GM18519 (cell line): Measurements from ENCODE around the gene PYGL.
"Not testable (repeated sequence)": the region's sequence is repeated elsewhere in the genome, so short reads cannot be mapped to it uniquely, and the experiment has no call there.

Source experiments
- ATAC-seq: cut with Tn5 transposase; IDR thresholded peaks from one replicate; pipeline ENCODE4 v1.9.1; 2021; ENCODE audit warnings: mild to moderate bottlenecking, moderate library complexity; ENCODE audit not compliant: unreplicated experiment, low FRiP score

PYGL gene

GRCh38 chr14:50943943-50944646, at the start of gene PYGL:
TSS of gene PYGL (minus strand) at chr14:50944483. CDS start at chr14:50944403, 80 bp downstream.
- ATAC-seq: no peak

- ATAC-seq: no peak
These were observed 41.6 kb upstream of the PYGL start for GRCh38 chr14:50985859-50986331.

- ATAC-seq: no peak
These were observed 41.0 kb upstream of the PYGL start for GRCh38 chr14:50985124-50985858.

GRCh38 chr14:50984036-50984710, 39.9 kb upstream of the PYGL start:
- no peak for ATAC-seq

- ATAC-seq: no peak
These were observed 35.9 kb upstream of the PYGL start for GRCh38 chr14:50979941-50980850.

GRCh38 chr14:50978888-50979287, 34.6 kb upstream of the PYGL start:
- ATAC-seq: peak; percentile 76

GRCh38 chr14:50978529-50978871, 34.2 kb upstream of the PYGL start:
- ATAC-seq: no peak

- no peak for ATAC-seq
These were observed 33.7 kb upstream of the PYGL start for GRCh38 chr14:50977863-50978528.

GRCh38 chr14:50974118-50974517, 29.8 kb upstream of the PYGL start:
- no peak for ATAC-seq

- ATAC-seq: no peak
These were observed 28.5 kb upstream of the PYGL start for GRCh38 chr14:50972734-50973133.

- ATAC-seq: no peak
These were observed 26.9 kb upstream of the PYGL start for GRCh38 chr14:50970886-50971781.

GRCh38 chr14:50967790-50968189, 23.5 kb upstream of the PYGL start:
- no peak for ATAC-seq

- ATAC-seq: no peak
These were observed 22.8 kb upstream of the PYGL start for GRCh38 chr14:50967103-50967502.

GRCh38 chr14:50964683-50965390, 20.6 kb upstream of the PYGL start:
- no peak for ATAC-seq

GRCh38 chr14:50963919-50964318, 19.6 kb upstream of the PYGL start:
- ATAC-seq: no peak

GRCh38 chr14:50961605-50962221, 17.4 kb upstream of the PYGL start:
- ATAC-seq: no peak

- ATAC-seq: no peak
These were observed 13.0 kb upstream of the PYGL start for GRCh38 chr14:50957296-50957695.

GRCh38 chr14:50956421-50956820, 12.1 kb upstream of the PYGL start:
- ATAC-seq: not testable (repeated sequence)
